ENCODE results near the gene CAMTA1.

GRCh38 chr1:7178336-7178735 lies 393.1 kb downstream of the CAMTA1 start:
- TF ChIP-seq POLR2A (IDR thresholded peaks at IDR 0.05) = no peak
- TF ChIP-seq CTCF (IDR thresholded peaks at IDR 0.05) = no peak
- TF ChIP-seq EP300 (IDR thresholded peaks at IDR 0.05) = no peak
- TF ChIP-seq POLR2AphosphoS5 (IDR thresholded peaks at IDR 0.05) = no peak

Measured in stomach (tissue), 4 donors.